Neural cell (in vitro differentiated cells): Measurements from ENCODE around the gene URGCP. TPM values are rescaled to one million over a fixed set of nuclear protein-coding genes. Genes with fewer than 3 reads are reported as not detected.

Experiments
- H2AFZ ChIP-seq: fragments of 200-600, 300-800 bp; sonication (generic), shearing (Covaris generic); 2 replicates; pipeline ENCODE4 v1.6.0; 2014; ENCODE audit warnings: low read depth, mild to moderate bottlenecking, antibody characterized with exemption, low read length, moderate library complexity
- H3F3A ChIP-seq: fragments of 200-600 bp; shearing (Covaris generic); 2 replicates; pipeline ENCODE4 v1.6.1; 2016; ENCODE audit warnings: mild to moderate bottlenecking, moderate library complexity, mixed read lengths, antibody characterized with exemption, low read length; ENCODE audit not compliant: insufficient read depth, poor library complexity, severe bottlenecking
- H3K27ac ChIP-seq: fragments of 200-600, 300-800 bp; sonication (generic), shearing (Covaris generic); 2 replicates; pipeline ENCODE4 v1.5.1; 2014; ENCODE audit warnings: mild to moderate bottlenecking, low read length, moderate library complexity
- H3K27me3 ChIP-seq: fragments of 300-800, 200-600 bp; sonication (generic), shearing (Covaris generic); 2 replicates; pipeline ENCODE4 v1.6.0; 2014; ENCODE audit warnings: mild to moderate bottlenecking, low read depth, low read length, moderate library complexity; ENCODE audit not compliant: insufficient read depth
- H3K36me3 ChIP-seq: fragments of 300-800, 200-600 bp; sonication (generic), shearing (Covaris generic); 2 replicates; pipeline ENCODE4 v1.5.1; 2014; ENCODE audit warnings: mild to moderate bottlenecking, antibody characterized with exemption, low read length, moderate library complexity; ENCODE audit not compliant: insufficient read depth
- H3K4me2 ChIP-seq: fragments of 300-800, 200-600 bp; sonication (generic), shearing (Covaris generic); 2 replicates; pipeline ENCODE4 v1.6.0; 2014; ENCODE audit warnings: mild to moderate bottlenecking, low read length
- H3K4me3 ChIP-seq: fragments of 300-800, 200-600 bp; sonication (generic), shearing (Covaris generic); 2 replicates; pipeline ENCODE4 v1.5.1; 2014; ENCODE audit warnings: mild to moderate bottlenecking, low read length, moderate library complexity
- H3K79me2 ChIP-seq: fragments of 200-600 bp; shearing (Covaris generic); replicated peaks from 2 replicates; pipeline ENCODE4 v1.6.0; 2014; ENCODE audit warnings: mild to moderate bottlenecking, low read length, moderate library complexity; ENCODE audit not compliant: insufficient read depth
- H3K9ac ChIP-seq: fragments of 300-800, 200-600 bp; sonication (generic), shearing (Covaris generic); 2 replicates; pipeline ENCODE4 v1.6.1; 2016; ENCODE audit warnings: mild to moderate bottlenecking, low read length, mixed read lengths
- H3K9me2 ChIP-seq: fragments of 200-600 bp; shearing (Covaris generic); 2 replicates; pipeline ENCODE4 v1.6.1; 2016; ENCODE audit warnings: mild to moderate bottlenecking, low read length, mixed read lengths; ENCODE audit not compliant: insufficient read depth
- H3K9me3 ChIP-seq: fragments of 200-600, 300-800 bp; sonication (generic), shearing (Covaris generic); 2 replicates; pipeline ENCODE4 v1.6.1; 2016; ENCODE audit warnings: mild to moderate bottlenecking, mixed run types, low read length, moderate library complexity, mixed read lengths
- H4K20me1 ChIP-seq: fragments of 200-600 bp; shearing (Covaris generic); 2 replicates; pipeline ENCODE4 v1.6.1; 2016; ENCODE audit warnings: mild to moderate bottlenecking, mixed run types; ENCODE audit not compliant: insufficient read depth
- CTCF ChIP-seq: fragments of 450-650 bp; IDR thresholded peaks from 2 replicates; pipeline ENCODE4 v1.5.1; 2014; ENCODE audit warnings: antibody characterized with exemption, mild to moderate bottlenecking, moderate library complexity; ENCODE audit not compliant: poor library complexity, severe bottlenecking
- EP300 ChIP-seq: fragments of 450-650 bp; conservative IDR thresholded peaks from 2 replicates; pipeline ENCODE4 v1.6.1; 2014; ENCODE audit warnings: antibody characterized with exemption, mild to moderate bottlenecking, moderate library complexity; ENCODE audit not compliant: poor library complexity, severe bottlenecking
- EZH2 ChIP-seq: fragments of 200-600, 300-800 bp; shearing (Covaris generic), sonication (generic); IDR thresholded peaks from 2 replicates; pipeline ENCODE4 v1.6.1; 2014; ENCODE audit warnings: antibody characterized with exemption, low read length, borderline replicate concordance, mild to moderate bottlenecking; ENCODE audit not compliant: insufficient read depth, poor library complexity, severe bottlenecking
- MXI1 ChIP-seq: fragments of 450-650 bp; conservative IDR thresholded peaks from 2 replicates; pipeline ENCODE4 v1.6.1; 2014; ENCODE audit warnings: antibody characterized with exemption, mild to moderate bottlenecking; ENCODE audit not compliant: poor library complexity, severe bottlenecking
- POLR2AphosphoS5 ChIP-seq: IDR thresholded peaks from 2 replicates; pipeline ENCODE4 v1.6.1; 2012
- RAD21 ChIP-seq: fragments of 450-650 bp; conservative IDR thresholded peaks from 2 replicates; pipeline ENCODE4 v1.6.1; 2014; ENCODE audit warnings: antibody characterized with exemption, mild to moderate bottlenecking, moderate library complexity
- REST ChIP-seq: IDR thresholded peaks from 2 replicates; pipeline ENCODE4 v1.6.1; 2012; ENCODE audit warnings: borderline replicate concordance
- SMC3 ChIP-seq: fragments of 450-650 bp; conservative IDR thresholded peaks from 2 replicates; pipeline ENCODE4 v1.6.1; 2014; ENCODE audit warnings: antibody characterized with exemption, mild to moderate bottlenecking, moderate library complexity; ENCODE audit not compliant: poor library complexity
- TAF1 ChIP-seq: IDR thresholded peaks from 2 replicates; pipeline ENCODE4 v1.6.1; 2012; ENCODE audit warnings: low read depth
- polyA plus RNA-seq: library from polyadenylated mRNA; depleted of rRNA; stranded (reverse); fragments of >200 nt; gene quantifications from 2 replicates; pipeline ENCODE4 v1.2.3, GENCODE V29; 2014

The URGCP gene
- polyA plus RNA-seq, 1 donor from 2014 or later: 43.0 TPM

- no peaks in the 10 kb centered on the region for H3K9me3 ChIP-seq
- H2AFZ ChIP-seq: no peak overlapping the region
- TF ChIP-seq SMC3 (no peak), CTCF (no peak), RAD21 (no peak), EP300 (no peak), POLR2AphosphoS5 (no peak), TAF1 (no peak), REST (no peak), MXI1 (no peak), EZH2 (no peak)
- H3K4me3 ChIP-seq: no peak overlapping the region
- H3K27ac ChIP-seq: no peak overlapping the region
- H3K4me2 ChIP-seq: no peak overlapping the region
- H3K9me2 ChIP-seq: no peaks in the 10 kb centered on the region
- no peaks in the 10 kb centered on the region for H4K20me1 ChIP-seq
- no peak overlapping the region for H3K9ac ChIP-seq
- peaks cover under 1% of the 10 kb centered on the region for H3K36me3 ChIP-seq
- no peaks in the 10 kb centered on the region for H3K27me3 ChIP-seq
- no peaks in the 10 kb centered on the region for H3K79me2 ChIP-seq
- no peaks in the 10 kb centered on the region for H3F3A ChIP-seq
Measured at GRCh38 chr7:43880596-43880995, 25.8 kb downstream of the URGCP start.

GRCh38 chr7:43879477-43879876 lies 26.9 kb downstream of the URGCP start:
- Histone ChIP-seq H3K27ac (no peak overlapping the region), H3K9me3 (no peaks in the 10 kb centered on the region), H3K4me2 (no peak overlapping the region), H2AFZ (no peak overlapping the region), H4K20me1 (no peaks in the 10 kb centered on the region), H3K4me3 (no peak overlapping the region), H3K27me3 (no peaks in the 10 kb centered on the region), H3K36me3 (no peaks in the 10 kb centered on the region), H3K9ac (no peak overlapping the region), H3K79me2 (no peaks in the 10 kb centered on the region), H3K9me2 (no peaks in the 10 kb centered on the region), H3F3A (no peaks in the 10 kb centered on the region)
- TF ChIP-seq RAD21: no peak
- TF ChIP-seq SMC3: no peak
- TF ChIP-seq TAF1: no peak
- TF ChIP-seq EP300: no peak
- no peak for TF ChIP-seq REST
- TF ChIP-seq CTCF: no peak
